Stimulated activated CD8-positive, alpha-beta memory T cell treated with anti-CD3 and anti-CD28 coated beads, Interleukin-15, amount 100 ng/mL, for 48 hours (primary cell): ENCODE measurements around the gene COL23A1.
"Not testable (repeated sequence)": the region's sequence is repeated elsewhere in the genome, so short reads cannot be mapped to it uniquely, and the experiment has no call there.

Experiments
- DNase-seq, 2 donors: peaks; one replicate each; pipeline ENCODE4 v3.0.0-alpha.2; 2020; ENCODE audit warnings: low read depth in 2 of 2

The COL23A1 gene

GRCh38 chr5:178271726-178272479 is 318.3 kb downstream of the COL23A1 start:
- DNase-seq = no peak

GRCh38 chr5:178271231-178271630 is 319.0 kb downstream of the COL23A1 start:
- DNase-seq = no peak

GRCh38 chr5:178269499-178269898 is 320.7 kb downstream of the COL23A1 start:
- DNase-seq = no peak

GRCh38 chr5:178267876-178268275 is 322.3 kb downstream of the COL23A1 start:
- DNase-seq = no peak

GRCh38 chr5:178267245-178267644 is 322.9 kb downstream of the COL23A1 start:
- no peak for DNase-seq

- no peak for DNase-seq
Measured at GRCh38 chr5:178266581-178266980, 323.6 kb downstream of the COL23A1 start.

- DNase-seq = no peak
Measured at GRCh38 chr5:178265746-178266145, 324.4 kb downstream of the COL23A1 start.

GRCh38 chr5:178264044-178264443 is 326.1 kb downstream of the COL23A1 start:
- no peak for DNase-seq

- DNase-seq = no peak
Measured at GRCh38 chr5:178261666-178262600, 328.3 kb downstream of the COL23A1 start.

- no peak for DNase-seq
Measured at GRCh38 chr5:178259623-178260536, 330.3 kb downstream of the COL23A1 start.

- DNase-seq = no peak
Measured at GRCh38 chr5:178257650-178258049, 332.5 kb downstream of the COL23A1 start.

GRCh38 chr5:178256746-178257145 is 333.4 kb downstream of the COL23A1 start:
- no peak for DNase-seq

GRCh38 chr5:178253632-178254031 is 336.6 kb downstream of the COL23A1 start:
- DNase-seq = not testable (repeated sequence)

- DNase-seq = no peak
Measured at GRCh38 chr5:178252258-178252657, 337.9 kb downstream of the COL23A1 start.

GRCh38 chr5:178250263-178250662 is 339.9 kb downstream of the COL23A1 start:
- DNase-seq = no peak

GRCh38 chr5:178249191-178249989 is 340.8 kb downstream of the COL23A1 start:
- no peak for DNase-seq

- DNase-seq = no peak
Measured at GRCh38 chr5:178248750-178249149, 341.4 kb downstream of the COL23A1 start.

- peak in 1 of 2 donors; percentile 8 for DNase-seq
Measured at GRCh38 chr5:178247481-178248456, 342.4 kb downstream of the COL23A1 start.

GRCh38 chr5:178246624-178247279 is 343.4 kb downstream of the COL23A1 start:
- no peak for DNase-seq
